ENCODE data around the gene TGFBR2.

DNA sequence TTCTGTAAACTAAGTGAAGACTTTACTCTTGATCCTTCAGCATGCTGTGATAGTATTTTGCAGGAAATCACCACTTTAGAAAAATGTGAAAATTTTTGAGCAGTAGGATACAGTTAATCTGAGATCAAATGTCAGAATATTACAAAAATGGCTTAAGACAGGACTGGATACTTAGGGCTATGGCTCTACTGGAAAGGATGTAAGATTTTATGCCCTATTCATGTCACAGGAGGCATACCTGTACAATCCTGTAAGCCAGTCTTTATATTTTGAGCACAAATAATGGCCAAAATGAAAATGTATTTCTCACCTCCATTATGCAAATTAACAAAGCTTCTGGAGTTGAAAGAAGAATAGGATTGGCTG, 8.6 kb upstream of the TGFBR2 start:
- TF ChIP-seq, protein P1, sequence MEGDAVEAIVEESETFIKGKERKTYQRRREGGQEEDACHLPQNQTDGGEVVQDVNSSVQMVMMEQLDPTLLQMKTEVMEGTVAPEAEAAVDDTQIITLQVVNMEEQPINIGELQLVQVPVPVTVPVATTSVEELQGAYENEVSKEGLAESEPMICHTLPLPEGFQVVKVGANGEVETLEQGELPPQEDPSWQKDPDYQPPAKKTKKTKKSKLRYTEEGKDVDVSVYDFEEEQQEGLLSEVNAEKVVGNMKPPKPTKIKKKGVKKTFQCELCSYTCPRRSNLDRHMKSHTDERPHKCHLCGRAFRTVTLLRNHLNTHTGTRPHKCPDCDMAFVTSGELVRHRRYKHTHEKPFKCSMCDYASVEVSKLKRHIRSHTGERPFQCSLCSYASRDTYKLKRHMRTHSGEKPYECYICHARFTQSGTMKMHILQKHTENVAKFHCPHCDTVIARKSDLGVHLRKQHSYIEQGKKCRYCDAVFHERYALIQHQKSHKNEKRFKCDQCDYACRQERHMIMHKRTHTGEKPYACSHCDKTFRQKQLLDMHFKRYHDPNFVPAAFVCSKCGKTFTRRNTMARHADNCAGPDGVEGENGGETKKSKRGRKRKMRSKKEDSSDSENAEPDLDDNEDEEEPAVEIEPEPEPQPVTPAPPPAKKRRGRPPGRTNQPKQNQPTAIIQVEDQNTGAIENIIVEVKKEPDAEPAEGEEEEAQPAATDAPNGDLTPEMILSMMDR (tag by site-specific recombination; IDR thresholded peaks at IDR 0.05): no peak
- no peak for TF ChIP-seq ZNF677 (tag by site-specific recombination; IDR thresholded peaks at IDR 0.05)
- no peak for TF ChIP-seq ZNF391 (tag by site-specific recombination; IDR thresholded peaks at IDR 0.05; ENCODE audit: borderline replicate concordance, low read depth)
- TF ChIP-seq MYNN (tag by site-specific recombination; IDR thresholded peaks at IDR 0.05; ENCODE audit: borderline replicate concordance): no peak
- TF ChIP-seq ZBTB8A (tag by site-specific recombination; IDR thresholded peaks at IDR 0.05): no peak
- TF ChIP-seq ZNF121 (tag by site-specific recombination; IDR thresholded peaks at IDR 0.05): no peak
- TF ChIP-seq, protein P2, sequence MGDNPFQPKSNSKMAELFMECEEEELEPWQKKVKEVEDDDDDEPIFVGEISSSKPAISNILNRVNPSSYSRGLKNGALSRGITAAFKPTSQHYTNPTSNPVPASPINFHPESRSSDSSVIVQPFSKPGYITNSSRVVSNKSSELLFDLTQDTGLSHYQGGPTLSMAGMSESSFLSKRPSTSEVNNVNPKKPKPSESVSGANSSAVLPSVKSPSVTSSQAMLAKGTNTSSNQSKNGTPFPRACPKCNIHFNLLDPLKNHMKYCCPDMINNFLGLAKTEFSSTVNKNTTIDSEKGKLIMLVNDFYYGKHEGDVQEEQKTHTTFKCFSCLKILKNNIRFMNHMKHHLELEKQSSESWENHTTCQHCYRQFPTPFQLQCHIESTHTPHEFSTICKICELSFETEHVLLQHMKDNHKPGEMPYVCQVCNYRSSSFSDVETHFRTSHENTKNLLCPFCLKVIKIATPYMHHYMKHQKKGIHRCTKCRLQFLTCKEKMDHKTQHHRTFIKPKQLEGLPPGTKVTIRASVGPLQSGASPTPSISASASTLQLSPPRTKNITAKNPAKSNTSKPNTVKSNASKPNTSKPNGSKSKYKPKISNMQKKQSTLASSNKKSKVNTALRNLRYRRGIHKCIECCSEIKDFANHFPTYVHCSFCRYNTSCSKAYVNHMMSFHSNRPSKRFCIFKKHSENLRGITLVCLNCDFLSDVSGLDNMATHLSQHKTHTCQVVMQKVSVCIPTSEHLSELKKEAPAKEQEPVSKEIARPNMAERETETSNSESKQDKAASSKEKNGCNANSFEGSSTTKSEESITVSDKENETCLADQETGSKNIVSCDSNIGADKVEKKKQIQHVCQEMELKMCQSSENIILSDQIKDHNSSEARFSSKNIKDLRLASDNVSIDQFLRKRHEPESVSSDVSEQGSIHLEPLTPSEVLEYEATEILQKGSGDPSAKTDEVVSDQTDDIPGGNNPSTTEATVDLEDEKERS (tag by site-specific recombination; IDR thresholded peaks at IDR 0.05): no peak
- TF ChIP-seq, protein P3, sequence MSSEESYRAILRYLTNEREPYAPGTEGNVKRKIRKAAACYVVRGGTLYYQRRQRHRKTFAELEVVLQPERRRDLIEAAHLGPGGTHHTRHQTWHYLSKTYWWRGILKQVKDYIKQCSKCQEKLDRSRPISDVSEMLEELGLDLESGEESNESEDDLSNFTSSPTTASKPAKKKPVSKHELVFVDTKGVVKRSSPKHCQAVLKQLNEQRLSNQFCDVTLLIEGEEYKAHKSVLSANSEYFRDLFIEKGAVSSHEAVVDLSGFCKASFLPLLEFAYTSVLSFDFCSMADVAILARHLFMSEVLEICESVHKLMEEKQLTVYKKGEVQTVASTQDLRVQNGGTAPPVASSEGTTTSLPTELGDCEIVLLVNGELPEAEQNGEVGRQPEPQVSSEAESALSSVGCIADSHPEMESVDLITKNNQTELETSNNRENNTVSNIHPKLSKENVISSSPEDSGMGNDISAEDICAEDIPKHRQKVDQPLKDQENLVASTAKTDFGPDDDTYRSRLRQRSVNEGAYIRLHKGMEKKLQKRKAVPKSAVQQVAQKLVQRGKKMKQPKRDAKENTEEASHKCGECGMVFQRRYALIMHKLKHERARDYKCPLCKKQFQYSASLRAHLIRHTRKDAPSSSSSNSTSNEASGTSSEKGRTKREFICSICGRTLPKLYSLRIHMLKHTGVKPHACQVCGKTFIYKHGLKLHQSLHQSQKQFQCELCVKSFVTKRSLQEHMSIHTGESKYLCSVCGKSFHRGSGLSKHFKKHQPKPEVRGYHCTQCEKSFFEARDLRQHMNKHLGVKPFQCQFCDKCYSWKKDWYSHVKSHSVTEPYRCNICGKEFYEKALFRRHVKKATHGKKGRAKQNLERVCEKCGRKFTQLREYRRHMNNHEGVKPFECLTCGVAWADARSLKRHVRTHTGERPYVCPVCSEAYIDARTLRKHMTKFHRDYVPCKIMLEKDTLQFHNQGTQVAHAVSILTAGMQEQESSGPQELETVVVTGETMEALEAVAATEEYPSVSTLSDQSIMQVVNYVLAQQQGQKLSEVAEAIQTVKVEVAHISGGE (tag by site-specific recombination; conservative IDR thresholded peaks at IDR 0.05; ENCODE audit: low read depth): no peak
- no peak for TF ChIP-seq ZNF670 (tag by site-specific recombination; IDR thresholded peaks at IDR 0.05; ENCODE audit: low read depth)

All from HEK293 (cell line).